Stomach (tissue), 9 donors: Measurements from ENCODE around the gene TMEM87B. TPM values are rescaled to one million over a fixed set of nuclear protein-coding genes. Genes with fewer than 3 reads are reported as not detected.

Experiments used
- DNase-seq, 2 donors: peaks; one replicate each; pipeline versions ENCODE4 v3.0.0 to v3.0.0-alpha.2; 2013 to 2019
- H3K27ac ChIP-seq, 5 donors: fragments of 200-600 bp in 4 of 5; sonication (generic) in 4 of 5; one replicate each; pipeline ENCODE4 v1.5.1; 2013 to 2019; ENCODE audit warnings: mild to moderate bottlenecking in 1 of 5, moderate library complexity in 1 of 5
- H3K27me3 ChIP-seq, 3 donors: fragments of 200-600 bp; sonication (generic); one replicate each; pipeline ENCODE4 v1.5.1; 2017 to 2019; ENCODE audit warnings: mixed run types in 1 of 3
- H3K36me3 ChIP-seq, 4 donors: fragments of 200-600 bp; sonication (generic); 1 replicate in 3 of 4; 2 replicates in 1 of 4; pipeline ENCODE4 v1.5.1; 2016 to 2019
- H3K4me1 ChIP-seq, 4 donors: fragments of 200-600 bp; sonication (generic); one replicate each; pipeline ENCODE4 v1.5.1; 2016 to 2019
- H3K4me3 ChIP-seq, 4 donors: fragments of 200-600 bp; sonication (generic) in 3 of 4; one replicate each; pipeline ENCODE4 v1.5.1; 2016 to 2019; ENCODE audit warnings: mild to moderate bottlenecking in 1 of 4
- H3K9me3 ChIP-seq, 4 donors: fragments of 200-600 bp; sonication (generic); one replicate each; pipeline ENCODE4 v1.5.1; 2016 to 2019
- EP300 ChIP-seq: sonication (generic); formaldehyde crosslinking; IDR thresholded peaks from one replicate; pipeline ENCODE4 v1.6.1; 2017; ENCODE audit warnings: antibody characterized with exemption
- POLR2A ChIP-seq, 4 donors: fragments of 450-650 bp; IDR thresholded peaks; one replicate each; pipeline ENCODE4 v1.6.1; 2016; ENCODE audit warnings: antibody characterized with exemption in 4 of 4, control low read depth in 2 of 4, mild to moderate bottlenecking in 1 of 4, moderate library complexity in 1 of 4
- POLR2AphosphoS5 ChIP-seq, 3 donors: sonication (generic); formaldehyde crosslinking; IDR thresholded peaks; one replicate each; pipeline ENCODE4 v1.6.1; 2016; ENCODE audit warnings: antibody characterized with exemption in 3 of 3
- WGBS, 5 donors: extraction: QIAGEN DNeasy Blood & Tissue Kit in 3 of 5; methylation state at CpG; one replicate each; pipeline versions ENCODE4 v1.1.5 to v1.1.7; 2013 to 2018; 5-methylcytosine and 5-hydroxymethylcytosine counted together
- intact Hi-C: fragments of 100-400 bp; cut with DNase I; formaldehyde crosslinking; loops from one replicate; pipeline ENCODE4 v1.15.1; 2023; ENCODE audit warnings: low total_unique reads
- polyA plus RNA-seq, 3 donors: library from polyadenylated mRNA; stranded (reverse); fragments of 200-250 nt; gene quantifications; one replicate each; pipeline ENCODE4 v1.2.3, GENCODE V29; 2013
- total RNA-seq, 5 donors: library from RNA; depleted of rRNA; stranded (reverse); fragments of >200 nt; gene quantifications; one replicate each; pipeline versions ENCODE4 v1.1.0 to v1.2.3, GENCODE V29; 2014 to 2016
- TF ChIP-seq, protein P1 (sequence below), 7 experiments: fragments of 450-650 bp in 4 of 7; fragments of 200-600 bp in 3 of 7; sonication (generic) in 3 of 7; IDR thresholded peaks; one replicate each; pipeline ENCODE4 v1.5.1; 2016 to 2019; ENCODE audit warnings: antibody characterized with exemption in 7 of 7, control low read depth in 2 of 7, mild to moderate bottlenecking in 1 of 7
- donor health status: healthy with polysubstance abuse.
- donor health status: Bipolar disorder and iron deficiency.
- donor health status: healthy.

The TMEM87B gene
- total and polyA plus RNA-seq, 8 donors = 3.7 to 62.2 (median 16.1) TPM

DNA sequence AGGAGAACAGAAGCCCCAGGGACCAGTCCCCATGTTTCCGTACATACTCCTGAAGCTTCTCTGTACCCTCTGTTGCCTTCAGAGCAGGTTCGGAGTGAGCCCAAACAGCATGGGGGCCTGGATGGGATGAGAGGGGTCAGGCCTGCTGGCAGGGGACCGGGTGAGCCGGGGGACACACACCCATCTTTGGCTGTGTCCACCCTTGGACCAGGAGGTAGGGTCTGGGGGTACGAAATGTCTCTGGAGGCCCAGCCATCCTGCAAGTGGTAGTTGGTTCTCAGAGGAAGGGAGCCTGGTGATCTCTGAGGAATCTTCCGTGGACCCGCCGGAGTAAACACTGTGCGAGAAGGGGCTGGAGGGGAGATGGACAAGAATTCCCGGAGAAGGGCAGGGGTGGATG, 98.4 kb downstream of the TMEM87B start:
- Histone ChIP-seq H3K27ac (no peak overlapping the region), H3K9me3 (no peaks in the 10 kb centered on the region), H3K27me3 (no peaks in the 10 kb centered on the region), H3K36me3 (no peaks in the 10 kb centered on the region), H3K4me3 (no peak overlapping the region), H3K4me1 (peaks cover 0 to 10% (median 2%) of the 10 kb centered on the region in 4 donors)
- intact Hi-C loops = no loop called here
- TF ChIP-seq, protein P1, sequence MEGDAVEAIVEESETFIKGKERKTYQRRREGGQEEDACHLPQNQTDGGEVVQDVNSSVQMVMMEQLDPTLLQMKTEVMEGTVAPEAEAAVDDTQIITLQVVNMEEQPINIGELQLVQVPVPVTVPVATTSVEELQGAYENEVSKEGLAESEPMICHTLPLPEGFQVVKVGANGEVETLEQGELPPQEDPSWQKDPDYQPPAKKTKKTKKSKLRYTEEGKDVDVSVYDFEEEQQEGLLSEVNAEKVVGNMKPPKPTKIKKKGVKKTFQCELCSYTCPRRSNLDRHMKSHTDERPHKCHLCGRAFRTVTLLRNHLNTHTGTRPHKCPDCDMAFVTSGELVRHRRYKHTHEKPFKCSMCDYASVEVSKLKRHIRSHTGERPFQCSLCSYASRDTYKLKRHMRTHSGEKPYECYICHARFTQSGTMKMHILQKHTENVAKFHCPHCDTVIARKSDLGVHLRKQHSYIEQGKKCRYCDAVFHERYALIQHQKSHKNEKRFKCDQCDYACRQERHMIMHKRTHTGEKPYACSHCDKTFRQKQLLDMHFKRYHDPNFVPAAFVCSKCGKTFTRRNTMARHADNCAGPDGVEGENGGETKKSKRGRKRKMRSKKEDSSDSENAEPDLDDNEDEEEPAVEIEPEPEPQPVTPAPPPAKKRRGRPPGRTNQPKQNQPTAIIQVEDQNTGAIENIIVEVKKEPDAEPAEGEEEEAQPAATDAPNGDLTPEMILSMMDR (IDR thresholded peaks at IDR 0.05) = no peak
- no peak for TF ChIP-seq POLR2A (IDR thresholded peaks at IDR 0.05)
- TF ChIP-seq POLR2AphosphoS5 (IDR thresholded peaks at IDR 0.05) = no peak
- TF ChIP-seq EP300 = no peak
- peak in 1 of 2 donors; percentile 18 for DNase-seq
- 93 to 97% (median 96%) methylated on average over 10 of the region's 10 CpGs for WGBS, 5 donors

- intact Hi-C loops = no loop called here
- no peak overlapping the region for H3K4me3 ChIP-seq
- H3K9me3 ChIP-seq = no peaks in the 10 kb centered on the region
- no peaks in the 10 kb centered on the region for H3K27me3 ChIP-seq
- 79 to 86% (median 83%) methylated on average over 11 to 14 of the region's 14 CpGs for WGBS, 5 donors
- H3K27ac ChIP-seq = no peak overlapping the region
- H3K4me1 ChIP-seq = peaks cover 0 to 10% (median 2%) of the 10 kb centered on the region in 4 donors
- no peaks in the 10 kb centered on the region for H3K36me3 ChIP-seq
- TF ChIP-seq, protein P1 (IDR thresholded peaks at IDR 0.05) = no peak
- TF ChIP-seq POLR2A (IDR thresholded peaks at IDR 0.05) = no peak
- no peak for TF ChIP-seq POLR2AphosphoS5 (IDR thresholded peaks at IDR 0.05)
- no peak for TF ChIP-seq EP300
- DNase-seq = peak; percentile 9 to 35
These were observed 99.4 kb downstream of the TMEM87B start for GRCh38 chr2:112154246-112155117.

GRCh38 chr2:112155331-112156151, 100.5 kb downstream of the TMEM87B start:
- DNase-seq = peak in 1 of 2 donors; percentile 17
- H3K4me3 ChIP-seq = no peak overlapping the region
- H3K36me3 ChIP-seq = no peaks in the 10 kb centered on the region
- H3K4me1 ChIP-seq = peaks cover 0 to 10% (median 2%) of the 10 kb centered on the region in 4 donors
- no peaks in the 10 kb centered on the region for H3K27me3 ChIP-seq
- no peak overlapping the region for H3K27ac ChIP-seq
- H3K9me3 ChIP-seq = no peaks in the 10 kb centered on the region
- TF ChIP-seq, protein P1 (IDR thresholded peaks at IDR 0.05) = no peak
- TF ChIP-seq POLR2AphosphoS5 (IDR thresholded peaks at IDR 0.05) (no peak), POLR2A (IDR thresholded peaks at IDR 0.05) (no peak), EP300 (no peak)
- WGBS, 5 donors = 71 to 82% (median 76%) methylated on average over 22 to 27 of the region's 27 CpGs
- intact Hi-C loops = no loop called here

DNA sequence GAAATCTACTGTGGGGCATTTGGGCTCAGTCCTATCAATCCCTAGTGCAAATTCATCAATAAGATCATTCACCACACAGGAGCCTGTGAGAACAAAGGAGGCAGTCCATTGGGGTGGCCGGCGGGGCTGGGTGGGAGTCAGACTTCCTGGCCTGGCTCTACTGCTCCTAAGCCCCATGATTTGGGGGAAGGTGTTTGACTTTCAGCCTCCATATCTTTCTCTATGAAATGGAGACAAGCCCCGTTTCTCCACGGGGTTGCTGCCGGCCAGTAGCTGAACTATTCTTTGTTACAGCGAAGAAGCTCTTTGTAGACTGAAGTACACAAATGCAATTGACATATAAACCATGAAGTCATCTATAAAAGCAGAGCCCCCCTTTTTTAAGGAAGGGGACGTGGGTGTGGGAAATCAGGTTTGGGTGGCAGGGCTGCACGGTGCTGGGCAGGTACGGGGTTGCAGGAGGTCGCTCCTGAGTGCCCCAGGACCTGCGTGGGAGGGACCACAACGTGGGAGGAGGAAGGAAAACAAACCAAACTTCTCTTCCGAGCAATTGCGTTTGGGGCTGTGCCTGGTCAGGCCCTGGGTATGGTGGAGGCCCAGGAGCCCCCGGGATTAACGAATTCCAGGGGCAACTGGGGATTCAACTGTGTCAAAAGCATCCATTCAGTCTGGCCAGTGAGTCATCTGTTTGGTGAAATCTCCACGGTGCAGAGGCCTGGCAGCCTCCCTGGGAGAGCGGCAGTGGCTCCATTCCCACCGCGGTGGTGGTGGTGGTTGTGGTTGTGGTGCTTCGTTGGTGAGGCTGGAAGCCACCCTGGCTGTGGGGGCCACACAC, 101.3 kb downstream of the TMEM87B start:
- Histone ChIP-seq H3K4me1 (peaks cover 0 to 10% (median 2%) of the 10 kb centered on the region in 4 donors), H3K4me3 (no peak overlapping the region), H3K9me3 (no peaks in the 10 kb centered on the region), H3K27me3 (no peaks in the 10 kb centered on the region), H3K36me3 (no peaks in the 10 kb centered on the region), H3K27ac (no peak overlapping the region)
- TF ChIP-seq POLR2A (IDR thresholded peaks at IDR 0.05) (no peak), EP300 (no peak), POLR2AphosphoS5 (IDR thresholded peaks at IDR 0.05) (no peak)
- TF ChIP-seq, protein P1 (IDR thresholded peaks at IDR 0.05) = no peak
- WGBS, 5 donors = 58 to 64% (median 60%) methylated on average over 18 to 21 of the region's 21 CpGs
- intact Hi-C loops = no loop called here
- no peak for DNase-seq
